Prostate gland (tissue), 2 donors: ENCODE data around the gene SNED1.
A peak's percentile ranks its signal among the peaks of the same experiment; 100 is the strongest.

Experiments
- CTCF ChIP-seq, 4 experiments: fragments of 200-600 bp in 2 of 4; fragments of 450-650 bp in 2 of 4; sonication (generic) in 2 of 4; IDR thresholded peaks; 1 replicate in 3 of 4; 2 replicates in 1 of 4; pipeline ENCODE4 v1.5.1; 2016 to 2019; ENCODE audit warnings: antibody characterized with exemption in 4 of 4, mild to moderate bottlenecking in 2 of 4, moderate library complexity in 2 of 4
- POLR2A ChIP-seq: fragments of 450-650 bp; IDR thresholded peaks from one replicate; pipeline ENCODE4 v1.6.1; 2016; ENCODE audit warnings: antibody characterized with exemption, mild to moderate bottlenecking

DNA sequence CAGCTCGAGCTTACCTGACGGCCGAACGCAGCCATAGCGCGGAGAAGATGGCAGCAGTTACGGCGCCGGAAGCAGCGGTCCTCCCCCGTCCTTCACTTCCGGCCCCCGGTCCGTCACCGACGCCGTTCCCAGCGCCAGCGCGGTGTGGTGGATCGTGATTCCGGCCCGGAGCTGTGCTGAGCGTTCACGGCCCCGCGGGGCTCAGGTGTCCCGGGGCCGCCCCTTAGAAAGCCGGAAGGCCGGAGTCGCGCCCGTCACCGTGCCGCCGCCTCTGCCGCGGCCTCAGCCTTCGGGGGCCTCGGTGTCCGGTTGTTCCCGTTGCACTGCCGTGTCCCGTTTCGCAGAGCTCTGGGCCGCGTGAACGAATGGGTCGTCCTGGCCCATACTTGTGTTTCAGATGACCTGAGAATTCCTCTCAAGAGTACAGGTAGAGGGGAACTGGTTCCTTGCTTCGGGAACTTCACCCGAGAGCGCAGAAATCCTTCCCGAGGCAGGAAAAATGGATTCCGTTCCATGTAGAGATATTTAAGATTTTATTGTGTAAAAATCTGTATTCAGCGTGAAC, 103.9 kb downstream of the SNED1 start, which contains the start of gene MTERF4:
- TF ChIP-seq CTCF (IDR thresholded peaks at IDR 0.05) (peak in 1 of 4 experiments; percentile 18), POLR2A (peak; percentile 69)
